Measurements from ENCODE around the gene E2F1. TPM values are rescaled to one million over a fixed set of nuclear protein-coding genes. Genes with fewer than 3 reads are reported as not detected.

Gene E2F1
- total and polyA plus RNA-seq, 10 donors: 2.5 to 6.9 (median 5.0) TPM

DNA sequence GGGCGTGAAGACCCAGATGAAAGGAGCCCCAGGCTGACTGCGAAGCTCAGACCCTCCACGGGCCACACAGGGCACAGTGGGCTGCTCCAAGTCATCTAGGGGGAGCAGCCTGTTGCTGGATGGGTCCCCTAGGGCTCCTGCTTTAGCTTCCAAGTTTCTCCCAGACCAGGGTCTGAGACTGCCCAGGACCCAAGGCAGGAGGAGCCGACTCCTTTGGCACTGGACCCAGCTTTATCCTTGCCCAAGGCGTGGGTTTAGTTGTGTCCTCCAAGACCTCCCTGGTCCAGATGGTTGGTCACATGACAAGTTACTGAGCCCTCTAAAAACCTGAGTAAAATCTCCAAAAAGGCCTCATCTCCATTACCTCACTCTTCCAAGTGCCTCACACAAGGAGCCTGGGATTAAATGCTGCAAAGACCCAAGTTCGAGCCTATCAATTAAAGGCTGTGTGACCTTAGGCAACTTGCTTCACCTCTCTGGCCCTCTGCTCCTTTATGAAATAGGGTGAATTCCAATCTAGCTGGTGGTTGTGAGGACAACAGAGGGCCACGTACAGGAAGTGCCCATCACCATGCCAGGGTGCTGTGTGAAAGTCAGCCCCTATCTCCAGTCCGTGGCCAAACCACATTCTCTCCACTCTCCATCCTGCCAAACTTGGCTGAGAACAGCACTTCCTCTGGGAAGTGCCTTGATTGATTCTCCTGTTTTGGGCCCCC, 14.5 kb downstream of the E2F1 start:
- peaks cover 0 to 39% (median 0%) of the 10 kb centered on the region in 6 donors for H3K36me3 ChIP-seq
- 79 to 90% (median 81%) methylated on average over 8 of the region's 8 CpGs for WGBS, 5 donors
- peaks cover 18 to 72% (median 53%) of the 10 kb centered on the region in 6 donors for H3K4me1 ChIP-seq
- no peak for DNase-seq
- no peak overlapping the region for H3K4me3 ChIP-seq
- H3K27me3 ChIP-seq (replicated peaks in 1 of 7): no peaks in the 10 kb centered on the region
- TF ChIP-seq POLR2AphosphoS5 (IDR thresholded peaks at IDR 0.05): no peak
- TF ChIP-seq, protein P1, sequence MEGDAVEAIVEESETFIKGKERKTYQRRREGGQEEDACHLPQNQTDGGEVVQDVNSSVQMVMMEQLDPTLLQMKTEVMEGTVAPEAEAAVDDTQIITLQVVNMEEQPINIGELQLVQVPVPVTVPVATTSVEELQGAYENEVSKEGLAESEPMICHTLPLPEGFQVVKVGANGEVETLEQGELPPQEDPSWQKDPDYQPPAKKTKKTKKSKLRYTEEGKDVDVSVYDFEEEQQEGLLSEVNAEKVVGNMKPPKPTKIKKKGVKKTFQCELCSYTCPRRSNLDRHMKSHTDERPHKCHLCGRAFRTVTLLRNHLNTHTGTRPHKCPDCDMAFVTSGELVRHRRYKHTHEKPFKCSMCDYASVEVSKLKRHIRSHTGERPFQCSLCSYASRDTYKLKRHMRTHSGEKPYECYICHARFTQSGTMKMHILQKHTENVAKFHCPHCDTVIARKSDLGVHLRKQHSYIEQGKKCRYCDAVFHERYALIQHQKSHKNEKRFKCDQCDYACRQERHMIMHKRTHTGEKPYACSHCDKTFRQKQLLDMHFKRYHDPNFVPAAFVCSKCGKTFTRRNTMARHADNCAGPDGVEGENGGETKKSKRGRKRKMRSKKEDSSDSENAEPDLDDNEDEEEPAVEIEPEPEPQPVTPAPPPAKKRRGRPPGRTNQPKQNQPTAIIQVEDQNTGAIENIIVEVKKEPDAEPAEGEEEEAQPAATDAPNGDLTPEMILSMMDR (IDR thresholded peaks at IDR 0.05 in 8 of 11, conservative IDR thresholded peaks at IDR 0.05 in 3 of 11): no peak
- TF ChIP-seq POLR2A (IDR thresholded peaks at IDR 0.05): no peak
- no peaks in the 10 kb centered on the region for H3K9me3 ChIP-seq
- intact Hi-C loops (cut with DNase I; ENCODE audit: low total_unique reads): no loop called here
- no peak overlapping the region for H3K27ac ChIP-seq

DNA sequence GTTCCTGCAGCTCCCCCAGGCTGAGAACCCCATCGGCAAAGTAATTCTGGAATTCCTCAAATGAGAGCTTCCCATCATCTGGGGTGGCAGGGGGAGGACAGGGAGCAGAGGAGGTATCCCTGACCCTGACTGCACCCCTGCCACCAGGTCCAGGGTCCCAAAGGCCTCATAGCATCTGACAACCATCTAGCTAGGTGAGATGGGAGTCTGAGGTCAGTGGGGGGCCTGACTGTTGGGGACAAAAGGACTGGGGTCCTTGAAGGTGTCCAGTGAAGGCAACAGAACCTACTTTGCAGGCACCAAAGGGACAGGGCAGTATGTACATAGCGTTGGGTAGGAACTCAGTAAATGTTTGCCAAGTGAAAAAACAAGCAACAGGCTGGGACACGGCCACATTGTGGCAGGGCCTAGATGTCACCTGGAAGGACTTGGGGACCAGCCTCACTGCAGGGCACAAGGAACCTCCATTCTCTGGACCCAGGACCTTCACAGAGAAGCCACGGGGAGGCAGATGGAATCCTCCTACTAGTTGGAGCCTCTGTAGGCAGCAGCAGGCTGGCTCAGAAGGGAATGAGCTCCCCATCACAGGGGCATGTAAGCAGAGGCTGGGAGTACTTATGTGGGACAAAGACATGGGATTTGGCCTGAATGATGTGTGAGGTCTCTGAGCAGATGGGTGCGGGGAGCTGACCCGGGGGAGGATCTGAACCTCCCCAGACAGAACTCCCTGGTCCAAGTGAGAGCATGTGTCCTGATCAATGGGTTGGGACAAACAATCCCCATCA, 15.3 kb downstream of the E2F1 start:
- Histone ChIP-seq H3K27me3 (replicated peaks in 1 of 7) (no peaks in the 10 kb centered on the region), H3K4me1 (peaks cover 18 to 72% (median 55%) of the 10 kb centered on the region in 6 donors), H3K4me3 (no peak overlapping the region), H3K27ac (no peak overlapping the region), H3K9me3 (no peaks in the 10 kb centered on the region), H3K36me3 (peaks cover 0 to 33% (median 0%) of the 10 kb centered on the region in 6 donors)
- TF ChIP-seq POLR2AphosphoS5 (IDR thresholded peaks at IDR 0.05) (no peak), POLR2A (IDR thresholded peaks at IDR 0.05) (no peak)
- TF ChIP-seq, protein P1 (IDR thresholded peaks at IDR 0.05 in 8 of 11, conservative IDR thresholded peaks at IDR 0.05 in 3 of 11): no peak
- no peak for DNase-seq
- whole genome bisulfite sequencing, 5 donors: 93 to 98% (median 95%) methylated on average over 6 of the region's 6 CpGs
- intact Hi-C loops (cut with DNase I; ENCODE audit: low total_unique reads): no loop called here

DNA sequence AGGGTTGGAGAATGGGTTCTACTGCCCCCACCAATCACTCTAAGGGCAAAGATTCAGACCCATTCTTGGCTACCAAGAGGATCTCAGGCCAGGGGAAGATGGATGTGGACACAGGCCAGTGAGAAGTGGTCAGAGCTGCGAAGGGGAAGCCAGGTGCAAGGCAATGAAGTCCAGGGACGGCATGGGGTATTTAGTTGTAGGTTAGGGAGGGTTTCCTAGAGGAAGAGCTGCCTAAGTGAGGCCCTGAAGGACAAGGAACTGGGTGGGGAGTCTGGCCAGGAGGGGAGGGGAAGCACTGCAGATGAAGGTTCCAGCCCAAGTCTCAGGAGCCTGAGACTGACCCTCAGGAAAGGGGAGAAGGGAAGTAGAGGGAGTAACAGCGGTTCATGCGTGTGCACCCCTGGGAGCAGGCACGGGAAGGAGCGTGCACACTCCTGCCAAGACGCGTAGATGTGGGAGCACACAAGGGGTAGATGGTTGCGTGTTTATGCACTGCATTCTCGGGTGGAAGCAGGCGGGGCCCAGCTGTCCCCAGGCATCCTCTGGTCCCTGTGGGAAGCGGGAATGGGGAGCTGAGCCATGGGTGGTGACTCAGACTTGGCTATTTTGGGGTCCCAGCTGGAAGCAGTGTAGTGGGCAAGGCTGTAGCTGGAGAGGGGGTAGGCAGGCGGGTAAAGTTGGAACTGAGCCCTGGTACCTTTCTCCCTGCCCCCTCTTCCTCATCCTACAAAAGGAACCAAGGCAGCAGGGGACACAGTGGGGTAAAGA, 16.1 kb downstream of the E2F1 start:
- Histone ChIP-seq H3K9me3 (no peaks in the 10 kb centered on the region), H3K27me3 (replicated peaks in 1 of 7) (no peaks in the 10 kb centered on the region), H3K27ac (no peak overlapping the region), H3K4me1 (peaks cover 14 to 68% (median 49%) of the 10 kb centered on the region in 6 donors), H3K36me3 (peaks cover 0 to 33% (median 0%) of the 10 kb centered on the region in 6 donors), H3K4me3 (no peak overlapping the region)
- intact Hi-C loops (cut with DNase I; ENCODE audit: low total_unique reads): no loop called here
- no peak for DNase-seq
- TF ChIP-seq POLR2AphosphoS5 (IDR thresholded peaks at IDR 0.05) (no peak), POLR2A (IDR thresholded peaks at IDR 0.05) (no peak)
- TF ChIP-seq, protein P1 (IDR thresholded peaks at IDR 0.05 in 8 of 11, conservative IDR thresholded peaks at IDR 0.05 in 3 of 11): no peak
- WGBS, 5 donors: 86 to 95% (median 92%) methylated on average over 13 of the region's 13 CpGs

Measured in spleen (tissue), 11 donors.